Amniotic stem cell (primary cell): ENCODE measurements around the gene TLCD3B.

Experiments used
- DNase-seq: peaks from one replicate; lab custom pipeline; 2025; lab: John Stamatoyannopoulos, UW

Gene TLCD3B

GRCh38 chr16:30004811-30005242 lies 26.2 kb downstream of the TLCD3B start:
- no peak for DNase-seq

GRCh38 chr16:30004424-30004776 lies 26.7 kb downstream of the TLCD3B start:
- DNase-seq, result no peak

DNA sequence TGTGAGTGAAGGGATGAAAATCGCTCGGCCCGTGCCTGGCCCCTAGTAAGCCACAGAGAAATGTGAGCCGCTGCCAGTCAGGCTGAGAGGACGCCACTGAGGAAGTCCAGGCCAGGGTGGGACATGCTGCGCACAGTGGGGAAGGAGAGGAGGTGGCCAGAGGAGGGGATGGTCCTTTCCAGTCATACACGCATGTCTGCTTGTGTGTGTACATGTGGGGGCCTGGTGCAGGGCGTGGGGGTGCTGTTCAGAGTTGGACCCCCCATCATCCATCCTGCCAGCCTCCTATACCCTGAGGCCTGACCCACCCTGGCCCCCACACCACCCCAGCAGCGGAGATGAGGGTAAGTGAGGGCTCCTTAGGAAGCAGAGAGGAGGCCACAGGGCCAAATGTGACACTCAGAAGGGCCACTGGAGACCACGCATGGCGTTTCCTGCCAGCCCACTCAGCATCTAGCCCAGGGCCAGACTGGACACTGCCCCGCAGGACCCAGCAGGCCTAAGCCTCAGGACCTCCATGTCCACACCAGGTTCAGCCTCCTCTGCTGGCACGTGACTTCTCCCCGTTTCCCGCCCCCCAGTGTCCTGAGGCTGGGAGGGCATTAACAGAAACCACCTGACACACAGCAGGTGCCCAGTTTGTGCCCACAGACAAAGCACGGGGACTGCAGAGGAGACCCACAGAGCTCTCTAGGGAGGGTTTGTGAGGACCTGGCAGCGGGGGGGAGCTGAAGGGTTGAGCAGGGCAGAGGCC lies 27.2 kb downstream of the TLCD3B start:
- no peak for DNase-seq

DNA sequence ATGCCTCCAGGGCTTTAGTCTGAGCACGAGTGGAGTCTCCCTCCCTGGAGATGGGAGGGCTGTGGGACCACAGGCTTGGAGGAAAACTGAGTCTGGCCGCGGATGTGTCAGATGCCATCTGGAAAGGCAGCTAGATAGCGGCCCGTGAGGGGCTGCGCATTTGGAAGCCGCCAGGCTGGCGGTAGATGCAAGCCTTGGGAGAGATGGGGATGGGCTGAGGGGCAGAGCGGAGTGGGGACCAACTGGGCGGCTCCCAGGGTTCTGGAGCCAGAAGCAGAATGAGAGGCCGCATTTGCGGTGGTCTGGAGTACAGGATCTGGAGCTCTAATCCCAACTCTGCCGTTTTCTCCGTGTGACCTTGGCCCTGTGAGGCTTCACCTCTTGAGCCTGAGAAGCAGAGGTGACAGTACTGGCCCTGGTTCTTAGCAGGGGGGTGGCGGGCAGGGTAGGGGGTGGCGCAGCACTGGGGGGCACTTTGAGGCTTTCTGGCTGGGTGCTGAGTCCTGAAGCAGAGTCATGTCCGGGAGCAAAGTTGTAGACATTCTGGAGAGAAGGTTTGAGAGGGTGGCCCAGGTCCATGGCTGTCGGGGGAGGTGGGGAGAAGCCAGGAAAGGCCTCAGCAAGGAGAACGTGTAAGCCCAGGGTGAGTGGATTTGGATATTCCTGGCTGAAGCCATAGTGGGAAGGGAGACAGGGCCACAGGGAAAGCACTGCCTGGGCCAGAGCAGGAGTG lies 28.3 kb downstream of the TLCD3B start:
- DNase-seq, result no peak

DNA sequence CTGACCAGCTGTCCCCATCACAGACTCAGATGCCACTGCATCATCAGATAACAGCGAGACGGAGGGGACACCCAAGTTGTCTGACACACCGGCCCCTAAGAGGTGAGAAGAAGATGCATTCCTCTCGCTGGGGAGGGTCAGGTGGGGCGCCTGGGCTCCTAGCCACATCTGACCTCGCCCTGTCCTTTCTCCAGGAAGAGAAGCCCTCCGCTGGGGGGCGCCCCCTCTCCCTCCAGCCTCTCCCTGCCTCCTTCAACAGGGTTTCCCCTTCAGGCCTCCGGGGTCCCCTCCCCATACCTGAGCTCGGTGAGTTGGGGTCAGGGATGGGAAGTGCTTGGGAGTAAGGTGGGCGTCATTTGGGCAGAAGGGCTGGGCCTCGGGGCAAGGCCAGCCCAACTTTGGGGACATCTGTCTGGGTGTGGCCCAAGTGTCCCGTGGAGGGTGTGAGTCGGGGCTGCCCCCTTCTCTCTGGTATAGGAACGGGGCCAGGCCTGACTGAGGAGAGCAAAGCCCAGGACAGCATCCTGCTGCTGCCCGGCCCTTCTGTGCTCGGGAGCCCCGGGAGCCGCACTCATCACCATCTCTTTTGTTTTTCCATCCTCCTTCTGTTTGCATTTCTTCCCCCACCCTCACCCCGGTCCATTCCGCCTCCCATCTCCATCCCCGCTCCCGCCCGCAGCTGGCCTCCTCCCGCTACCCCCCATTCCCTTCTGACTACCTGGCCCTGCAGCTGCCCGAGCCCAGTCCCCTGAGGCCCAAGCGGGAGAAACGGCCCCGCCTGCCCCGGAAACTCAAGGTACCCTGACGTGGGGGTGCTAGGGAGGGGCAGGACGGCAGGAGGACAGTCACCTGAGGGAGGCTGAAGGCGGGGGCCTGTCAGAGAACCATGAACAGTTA lies 30.1 kb downstream of the TLCD3B start:
- DNase-seq, result no peak

GRCh38 chr16:29999605-30000004 lies 31.5 kb downstream of the TLCD3B start:
- no peak for DNase-seq

- DNase-seq, result no peak
Measured at GRCh38 chr16:29996766-29997250, 34.3 kb downstream of the TLCD3B start.

DNA sequence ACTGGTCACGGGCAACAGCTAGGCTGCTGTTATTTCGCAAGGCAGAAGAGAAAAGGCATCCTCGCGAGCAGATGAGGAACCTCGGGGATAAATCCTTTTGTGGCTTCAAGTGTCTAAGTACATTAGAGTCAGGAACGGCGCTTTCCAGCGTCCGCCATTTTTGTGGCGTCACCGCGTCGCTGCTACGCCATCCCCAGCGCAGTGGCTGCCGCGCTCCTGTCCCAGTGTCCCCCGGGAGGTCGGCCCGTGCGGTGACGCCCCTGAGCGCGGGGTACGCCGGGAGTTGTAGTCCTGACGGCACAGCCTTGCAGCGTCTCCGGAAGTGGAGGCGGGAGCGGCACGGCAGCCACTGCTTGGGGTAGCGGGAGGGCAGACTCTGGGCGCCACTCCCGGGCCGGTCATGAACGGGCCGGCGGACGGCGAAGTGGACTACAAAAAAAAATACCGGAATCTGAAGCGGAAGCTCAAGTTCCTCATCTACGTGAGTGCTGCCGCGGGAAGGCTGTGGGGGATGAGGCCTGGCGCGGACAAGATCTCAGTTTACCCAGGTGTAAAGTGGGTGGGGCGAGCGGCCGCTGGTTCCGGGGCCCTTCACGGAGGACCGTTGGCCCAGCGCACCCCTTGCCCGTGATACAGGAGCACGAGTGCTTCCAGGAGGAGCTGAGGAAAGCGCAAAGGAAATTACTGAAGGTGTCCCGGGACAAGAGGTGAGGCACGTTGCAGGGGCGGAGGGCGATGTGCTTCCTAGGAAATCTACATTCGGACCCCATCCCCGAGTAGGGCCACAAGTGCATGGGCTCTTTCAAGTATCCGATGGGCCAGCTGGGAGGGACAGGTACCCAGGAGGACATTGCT lies 34.9 kb downstream of the TLCD3B start, which contains the start of gene INO80E:
INO80E (plus strand) TSS at position 331 of the 855 bp plus-strand sequence; CDS start at position 401, 70 bp downstream.
- DNase-seq, result peak; percentile 94

- DNase-seq, result peak; percentile 66
Measured at GRCh38 chr16:29995324-29995910, 35.7 kb downstream of the TLCD3B start, which contains the start of gene HIRIP3. TSS of gene HIRIP3 (minus strand) at chr16:29995617. CDS start at chr16:29995605, 12 bp downstream.

- DNase-seq, result no peak
Measured at GRCh38 chr16:29994600-29995323, 36.3 kb downstream of the TLCD3B start.

- DNase-seq, result no peak
Measured at GRCh38 chr16:29993903-29994599, 37.0 kb downstream of the TLCD3B start.

GRCh38 chr16:29993191-29993902 lies 37.7 kb downstream of the TLCD3B start:
- no peak for DNase-seq

DNA sequence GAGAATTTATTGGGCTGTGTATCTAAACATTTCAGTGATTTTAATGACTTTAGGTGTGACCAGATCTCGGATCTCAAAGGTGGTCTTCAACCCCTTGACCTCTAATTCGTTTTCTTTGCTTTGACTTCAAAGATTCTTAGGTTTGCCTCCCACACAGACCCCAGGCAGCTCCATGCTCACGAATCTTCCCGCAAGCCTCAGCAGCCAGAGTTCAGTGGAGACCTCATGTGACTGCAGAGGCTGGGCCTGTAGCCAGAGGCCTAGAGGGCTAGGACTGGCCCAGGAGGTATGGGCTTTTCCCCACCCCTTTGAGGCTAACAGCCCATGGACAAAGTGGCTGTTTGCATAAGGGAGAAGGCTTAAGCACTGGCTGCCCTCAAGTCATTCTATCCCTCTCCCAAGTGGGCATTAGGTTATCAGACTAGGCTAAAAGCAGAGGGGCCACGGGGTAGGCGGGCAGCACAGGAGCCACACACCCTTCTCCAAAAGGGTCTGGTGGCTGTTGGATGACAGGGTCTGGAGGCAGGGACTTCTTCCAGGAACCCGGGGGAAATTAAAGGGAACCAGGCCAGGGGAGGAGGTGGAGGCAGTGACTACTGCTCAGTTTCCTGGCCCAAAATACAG lies 38.6 kb downstream of the TLCD3B start:
- no peak for DNase-seq

DNA sequence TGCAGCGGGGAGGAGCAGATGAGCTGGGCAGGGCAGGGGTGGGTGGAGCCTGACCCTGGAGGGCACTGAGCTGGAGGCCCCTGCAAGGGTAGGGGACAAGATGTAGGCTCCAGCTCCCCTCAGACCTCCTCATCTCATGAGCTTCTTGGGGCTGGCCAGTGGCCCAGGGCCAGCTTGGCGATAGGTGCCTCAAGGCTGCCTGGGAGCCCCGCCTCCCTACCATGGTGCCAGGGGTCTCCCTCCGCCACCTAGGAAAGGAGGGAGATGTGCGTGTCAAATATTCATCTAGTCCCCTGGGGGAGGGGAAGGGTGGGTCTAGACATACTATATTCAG lies 39.5 kb downstream of the TLCD3B start:
- no peak for DNase-seq

DNA sequence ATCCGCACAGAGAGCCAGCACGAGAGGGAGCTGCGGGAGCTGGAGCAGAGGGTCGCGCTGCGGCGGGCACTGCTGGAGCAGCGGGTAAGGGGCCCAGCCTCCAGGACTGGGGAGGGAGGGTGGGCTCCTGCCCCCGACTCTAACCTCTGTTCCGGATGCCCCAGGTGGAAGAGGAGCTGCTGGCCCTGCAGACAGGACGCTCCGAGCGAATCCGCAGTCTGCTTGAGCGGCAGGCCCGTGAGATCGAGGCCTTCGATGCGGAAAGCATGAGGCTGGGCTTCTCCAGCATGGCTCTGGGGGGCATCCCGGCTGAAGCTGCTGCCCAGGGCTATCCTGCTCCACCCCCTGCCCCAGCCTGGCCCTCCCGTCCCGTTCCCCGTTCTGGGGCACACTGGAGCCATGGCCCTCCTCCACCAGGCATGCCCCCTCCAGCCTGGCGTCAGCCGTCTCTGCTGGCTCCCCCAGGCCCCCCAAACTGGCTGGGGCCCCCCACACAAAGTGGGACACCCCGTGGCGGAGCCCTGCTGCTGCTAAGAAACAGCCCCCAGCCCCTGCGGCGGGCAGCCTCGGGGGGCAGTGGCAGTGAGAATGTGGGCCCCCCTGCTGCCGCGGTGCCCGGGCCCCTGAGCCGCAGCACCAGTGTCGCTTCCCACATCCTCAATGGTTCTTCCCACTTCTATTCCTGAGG lies 40.0 kb downstream of the TLCD3B start:
- DNase-seq, result no peak

GRCh38 chr16:29990034-29990433 lies 41.0 kb downstream of the TLCD3B start:
- no peak for DNase-seq

GRCh38 chr16:29989111-29989858 lies 41.8 kb downstream of the TLCD3B start:
- DNase-seq, result no peak
